ENCODE data around the gene NOP16. TPM values are rescaled to one million over a fixed set of nuclear protein-coding genes. Genes with fewer than 3 reads are reported as not detected.

The NOP16 gene
- total and polyA plus RNA-seq, 2 experiments from 2014 or later: 22.9 to 64.0 TPM

- H3K36me3 ChIP-seq (replicated peaks; ENCODE audit: insufficient read depth, low read depth): no peaks in the 10 kb centered on the region
- H3K9me3 ChIP-seq (ENCODE audit: low read depth): no peaks in the 10 kb centered on the region
- TF ChIP-seq EZH2phosphoT487 (IDR thresholded peaks at IDR 0.05; ENCODE audit: low read depth, severe bottlenecking, unreplicated experiment) (no peak), EZH2 (IDR thresholded peaks at IDR 0.05; ENCODE audit: borderline replicate concordance) (no peak)
- TF ChIP-seq, protein P1, sequence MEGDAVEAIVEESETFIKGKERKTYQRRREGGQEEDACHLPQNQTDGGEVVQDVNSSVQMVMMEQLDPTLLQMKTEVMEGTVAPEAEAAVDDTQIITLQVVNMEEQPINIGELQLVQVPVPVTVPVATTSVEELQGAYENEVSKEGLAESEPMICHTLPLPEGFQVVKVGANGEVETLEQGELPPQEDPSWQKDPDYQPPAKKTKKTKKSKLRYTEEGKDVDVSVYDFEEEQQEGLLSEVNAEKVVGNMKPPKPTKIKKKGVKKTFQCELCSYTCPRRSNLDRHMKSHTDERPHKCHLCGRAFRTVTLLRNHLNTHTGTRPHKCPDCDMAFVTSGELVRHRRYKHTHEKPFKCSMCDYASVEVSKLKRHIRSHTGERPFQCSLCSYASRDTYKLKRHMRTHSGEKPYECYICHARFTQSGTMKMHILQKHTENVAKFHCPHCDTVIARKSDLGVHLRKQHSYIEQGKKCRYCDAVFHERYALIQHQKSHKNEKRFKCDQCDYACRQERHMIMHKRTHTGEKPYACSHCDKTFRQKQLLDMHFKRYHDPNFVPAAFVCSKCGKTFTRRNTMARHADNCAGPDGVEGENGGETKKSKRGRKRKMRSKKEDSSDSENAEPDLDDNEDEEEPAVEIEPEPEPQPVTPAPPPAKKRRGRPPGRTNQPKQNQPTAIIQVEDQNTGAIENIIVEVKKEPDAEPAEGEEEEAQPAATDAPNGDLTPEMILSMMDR (IDR thresholded peaks at IDR 0.05; ENCODE audit: poor library complexity): no peak
These were observed 31.7 kb upstream of the NOP16 start for GRCh38 chr5:176420086-176420485.

DNA sequence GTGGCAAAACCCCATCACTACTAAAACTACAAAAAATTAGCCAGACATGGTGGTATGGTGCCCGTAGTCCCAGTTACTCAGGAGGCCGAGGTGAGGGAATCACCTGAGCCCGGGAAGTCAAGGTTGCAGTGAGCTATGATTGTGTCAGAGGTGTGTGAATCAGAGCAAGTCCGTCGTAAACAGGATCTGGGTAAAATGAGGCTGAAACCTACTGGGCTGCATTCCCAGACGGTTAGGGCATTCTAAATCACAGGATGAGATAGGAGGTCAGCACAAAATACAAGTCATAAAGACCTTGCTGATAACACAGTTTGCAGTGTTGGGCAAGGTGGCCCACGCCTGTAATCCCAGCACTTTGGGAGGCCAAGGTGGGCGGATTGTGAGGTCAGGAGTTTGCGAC is 29.9 kb upstream of the NOP16 start:
- peak; percentile 76 for DNase-seq (ENCODE audit: low spot score)
- Histone ChIP-seq H2AFZ (no peak overlapping the region), H3K9me2 (replicated peaks; ENCODE audit: insufficient read depth) (no peaks in the 10 kb centered on the region)

More at GRCh38 chr5:176420086-176420485, 31.7 kb upstream of the NOP16 start:
- H3K4me2 ChIP-seq: no peak overlapping the region
- H3K27me3 ChIP-seq: no peaks in the 10 kb centered on the region
- peaks cover 11% of the 10 kb centered on the region for H3K79me2 ChIP-seq
- 96% methylated on average over 5 of the region's 5 CpGs for WGBS (ENCODE audit: low lambda C conversion rate, missing lambda C conversion rate)
- no peak overlapping the region for H3K27ac ChIP-seq
- H3K4me1 ChIP-seq (ENCODE audit: insufficient read depth): peaks cover 21% of the 10 kb centered on the region
- no peak overlapping the region for H3K4me3 ChIP-seq
- DNase-seq (ENCODE audit: low spot score): no peak
- H4K20me1 ChIP-seq (ENCODE audit: insufficient read depth, poor library complexity, severe bottlenecking): peaks cover 2% of the 10 kb centered on the region
- no peaks in the 10 kb centered on the region for H3K9me2 ChIP-seq (replicated peaks; ENCODE audit: insufficient read depth)
- no peak overlapping the region for H2AFZ ChIP-seq

DNA sequence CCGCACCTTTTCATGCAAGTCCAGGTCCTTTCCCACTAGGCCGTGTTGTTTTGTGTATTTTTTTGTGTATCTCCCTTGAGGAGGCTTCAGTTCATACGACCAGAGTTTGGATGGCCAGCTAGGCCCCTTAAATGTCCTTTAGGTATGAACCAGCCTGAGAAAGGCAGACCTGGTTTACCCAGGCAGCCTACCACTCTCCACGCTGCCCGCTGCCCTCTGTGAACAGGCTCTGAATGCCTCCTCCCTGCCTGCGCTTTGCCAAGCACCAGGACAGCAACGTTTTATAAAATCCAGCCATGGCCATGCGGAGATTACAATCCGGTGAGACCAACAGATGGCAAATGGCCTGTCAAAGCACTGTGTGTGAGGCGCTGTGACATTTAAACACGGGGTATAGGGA is 28.6 kb upstream of the NOP16 start:
- Histone ChIP-seq H4K20me1 (ENCODE audit: insufficient read depth, poor library complexity, severe bottlenecking) (peaks cover 22% of the 10 kb centered on the region), H3K9me2 (replicated peaks; ENCODE audit: insufficient read depth) (no peaks in the 10 kb centered on the region), H3K4me1 (ENCODE audit: insufficient read depth) (peaks cover 20% of the 10 kb centered on the region), H3K36me3 (replicated peaks; ENCODE audit: insufficient read depth, low read depth) (no peaks in the 10 kb centered on the region), H3K4me2 (peak overlapping the region; percentile 71), H3K27me3 (no peaks in the 10 kb centered on the region), H3K9me3 (ENCODE audit: low read depth) (no peaks in the 10 kb centered on the region), H2AFZ (peak overlapping the region; percentile 60), H3K27ac (peak overlapping the region; percentile 91), H3K79me2 (peaks cover 42% of the 10 kb centered on the region), H3K4me3 (no peak overlapping the region)
- TF ChIP-seq EZH2phosphoT487 (IDR thresholded peaks at IDR 0.05; ENCODE audit: low read depth, severe bottlenecking, unreplicated experiment): no peak
- TF ChIP-seq, protein P1 (IDR thresholded peaks at IDR 0.05; ENCODE audit: poor library complexity): no peak
- TF ChIP-seq EZH2 (IDR thresholded peaks at IDR 0.05; ENCODE audit: borderline replicate concordance): no peak
- WGBS (ENCODE audit: low lambda C conversion rate, missing lambda C conversion rate): 92% methylated on average over 11 of the region's 11 CpGs
- DNase-seq (ENCODE audit: low spot score): no peak

More for the DNA sequence above, 29.9 kb upstream of the NOP16 start:
- Histone ChIP-seq H3K27ac (peak overlapping the region; percentile 91), H3K4me2 (peak overlapping the region; percentile 48), H4K20me1 (ENCODE audit: insufficient read depth, poor library complexity, severe bottlenecking) (peaks cover 12% of the 10 kb centered on the region), H3K36me3 (replicated peaks; ENCODE audit: insufficient read depth, low read depth) (no peaks in the 10 kb centered on the region), H3K4me3 (no peak overlapping the region), H3K9me3 (ENCODE audit: low read depth) (no peaks in the 10 kb centered on the region), H3K27me3 (no peaks in the 10 kb centered on the region), H3K79me2 (peaks cover 29% of the 10 kb centered on the region), H3K4me1 (ENCODE audit: insufficient read depth) (peaks cover 20% of the 10 kb centered on the region)
- WGBS (ENCODE audit: low lambda C conversion rate, missing lambda C conversion rate): 33% methylated on average over 9 of the region's 9 CpGs
- TF ChIP-seq EZH2 (IDR thresholded peaks at IDR 0.05; ENCODE audit: borderline replicate concordance): no peak
- TF ChIP-seq EZH2phosphoT487 (IDR thresholded peaks at IDR 0.05; ENCODE audit: low read depth, severe bottlenecking, unreplicated experiment): no peak
- TF ChIP-seq, protein P1 (IDR thresholded peaks at IDR 0.05; ENCODE audit: poor library complexity): no peak
